H9 (cell line): ENCODE measurements around the gene ABCD1. TPM values are rescaled to one million over a fixed set of nuclear protein-coding genes. Genes with fewer than 3 reads are reported as not detected.

Source experiments
- DNase-seq: peaks from one replicate; pipeline ENCODE4 v3.0.0-alpha.2; 2017
- H2AFZ ChIP-seq: one replicate; pipeline ENCODE4 v1.6.1; 2013; ENCODE audit warnings: mild to moderate bottlenecking, low read length, control low read depth, moderate library complexity
- H2AK5ac ChIP-seq: 2 replicates; pipeline ENCODE4 v1.6.1; 2013; ENCODE audit warnings: low read length, control low read depth, mixed read lengths; ENCODE audit not compliant: insufficient read length
- H2BK120ac ChIP-seq: one replicate; pipeline ENCODE4 v1.6.1; 2013; ENCODE audit warnings: low read depth, mild to moderate bottlenecking, low read length, control low read depth, inconsistent platforms; ENCODE audit not compliant: poor library complexity, severe bottlenecking
- H2BK12ac ChIP-seq: 2 replicates; pipeline ENCODE4 v1.6.1; 2013; ENCODE audit warnings: low read length, control low read depth, mixed read lengths, low read depth; ENCODE audit not compliant: insufficient read length
- H2BK15ac ChIP-seq: 2 replicates; pipeline ENCODE4 v1.6.1; 2013; ENCODE audit warnings: low read depth, low read length, control low read depth
- H2BK20ac ChIP-seq: one replicate; pipeline ENCODE4 v1.6.1; 2013; ENCODE audit warnings: low read depth, mild to moderate bottlenecking, low read length, control low read depth, inconsistent platforms; ENCODE audit not compliant: poor library complexity, severe bottlenecking
- H2BK5ac ChIP-seq: 2 replicates; pipeline ENCODE4 v1.6.1; 2013; ENCODE audit warnings: low read length, control low read depth, mixed read lengths; ENCODE audit not compliant: insufficient read length
- H3K14ac ChIP-seq: 2 replicates; pipeline ENCODE4 v1.6.1; 2013; ENCODE audit warnings: low read length, control low read depth; ENCODE audit not compliant: insufficient read depth
- H3K18ac ChIP-seq: 2 replicates; pipeline ENCODE4 v1.6.1; 2013; ENCODE audit warnings: low read depth, mild to moderate bottlenecking, mixed read lengths, low read length, control low read depth; ENCODE audit not compliant: insufficient read length
- H3K23ac ChIP-seq: 2 replicates; pipeline ENCODE4 v1.6.1; 2013; ENCODE audit warnings: low read length, control low read depth, mixed read lengths, low read depth; ENCODE audit not compliant: insufficient read length
- H3K23me2 ChIP-seq: 2 replicates; pipeline ENCODE4 v1.6.1; 2013; ENCODE audit warnings: low read depth, mild to moderate bottlenecking, mixed read lengths, low read length, control low read depth; ENCODE audit not compliant: insufficient read length, poor library complexity, severe bottlenecking
- H3K27ac ChIP-seq: 2 replicates; pipeline ENCODE4 v1.5.1; 2013; ENCODE audit warnings: low read length, control low read depth, mixed read lengths, low read depth; ENCODE audit not compliant: insufficient read length
- H3K27me3 ChIP-seq: 2 replicates; pipeline ENCODE4 v1.6.1; 2013; ENCODE audit warnings: low read length, control low read depth, inconsistent platforms; ENCODE audit not compliant: insufficient read depth
- H3K4ac ChIP-seq: 2 replicates; pipeline ENCODE4 v1.6.1; 2013; ENCODE audit warnings: low read depth, mild to moderate bottlenecking, control low read depth, inconsistent platforms, low read length, moderate library complexity
- H3K4me1 ChIP-seq: 2 replicates; pipeline ENCODE4 v1.6.1; 2013; ENCODE audit warnings: low read length, control low read depth, inconsistent platforms; ENCODE audit not compliant: insufficient read depth
- H3K4me2 ChIP-seq: 2 replicates; pipeline ENCODE4 v1.6.1; 2013; ENCODE audit warnings: low read length, control low read depth, mixed read lengths; ENCODE audit not compliant: insufficient read length, insufficient read depth
- H3K56ac ChIP-seq: 2 replicates; pipeline ENCODE4 v1.6.1; 2013; ENCODE audit warnings: low read depth, mild to moderate bottlenecking, mixed read lengths, low read length, control low read depth; ENCODE audit not compliant: insufficient read length
- H3K79me1 ChIP-seq: 2 replicates; pipeline ENCODE4 v1.6.1; 2013; ENCODE audit warnings: low read depth, mild to moderate bottlenecking, moderate library complexity, low read length, control low read depth, inconsistent platforms; ENCODE audit not compliant: insufficient read depth, poor library complexity, severe bottlenecking
- H3K79me2 ChIP-seq: 2 replicates; pipeline ENCODE4 v1.6.1; 2013; ENCODE audit warnings: low read length, control low read depth, inconsistent platforms; ENCODE audit not compliant: insufficient read depth
- H3K9ac ChIP-seq: 2 replicates; pipeline ENCODE4 v1.6.1; 2013; ENCODE audit warnings: low read length, control low read depth, mixed read lengths; ENCODE audit not compliant: insufficient read length; ENCODE audit errors: extremely low read depth
- H3K9me3 ChIP-seq: one replicate; pipeline ENCODE4 v1.6.1; 2013; ENCODE audit warnings: low read depth, low read length, inconsistent platforms; ENCODE audit not compliant: control insufficient read depth
- H3T11ph ChIP-seq: one replicate; pipeline ENCODE4 v1.6.1; 2013; ENCODE audit warnings: mild to moderate bottlenecking, low read length, control low read depth, inconsistent platforms
- H4K20me1 ChIP-seq: one replicate; pipeline ENCODE4 v1.6.1; 2013; ENCODE audit not compliant: control insufficient read depth, insufficient read length, insufficient read depth
- H4K5ac ChIP-seq: 2 replicates; pipeline ENCODE4 v1.6.1; 2013; ENCODE audit warnings: low read depth, mild to moderate bottlenecking, mixed read lengths, low read length, control low read depth; ENCODE audit not compliant: insufficient read length
- H4K8ac ChIP-seq: replicated peaks from 2 replicates; pipeline ENCODE4 v1.6.1; 2013; ENCODE audit warnings: low read length, control low read depth, mixed read lengths, low read depth; ENCODE audit not compliant: insufficient read length
- H4K91ac ChIP-seq: 2 replicates; pipeline ENCODE4 v1.6.1; 2013; ENCODE audit warnings: low read depth, mild to moderate bottlenecking, moderate library complexity, mixed read lengths, low read length, control low read depth; ENCODE audit not compliant: insufficient read length
- H3K27ac Mint-ChIP-seq, 3 experiments: 2 replicates in 2 of 3; 3 replicates in 1 of 3; pipeline ENCODE4 v1.8.0; 2020 to 2021; ENCODE audit warnings: mixed read lengths in 3 of 3, mild to moderate bottlenecking in 1 of 3, moderate library complexity in 1 of 3
- H3K27me3 Mint-ChIP-seq: 2 replicates; pipeline ENCODE4 v1.8.0; 2021; ENCODE audit warnings: low read depth, mild to moderate bottlenecking, moderate library complexity, mixed read lengths
- H3K36me3 Mint-ChIP-seq, 3 experiments: 2 replicates in 2 of 3; 3 replicates in 1 of 3; pipeline ENCODE4 v1.8.0; 2020 to 2021; ENCODE audit warnings: low read depth in 3 of 3, mixed read lengths in 3 of 3; ENCODE audit not compliant: insufficient read depth in 1 of 3
- H3K4me1 Mint-ChIP-seq, 2 experiments: 2 replicates each; pipeline ENCODE4 v1.8.0; 2020; ENCODE audit warnings: mixed read lengths in 2 of 2
- H3K4me3 Mint-ChIP-seq, 2 experiments: 2 replicates in 1 of 2; 3 replicates in 1 of 2; pipeline ENCODE4 v1.8.0; 2020 to 2021; ENCODE audit warnings: mild to moderate bottlenecking in 2 of 2, mixed read lengths in 2 of 2, moderate library complexity in 1 of 2
- H3K9me3 Mint-ChIP-seq, 2 experiments: 2 replicates in 1 of 2; 3 replicates in 1 of 2; pipeline ENCODE4 v1.8.0; 2020; ENCODE audit warnings: mild to moderate bottlenecking in 2 of 2, mixed read lengths in 2 of 2, moderate library complexity in 1 of 2
- WGBS: extraction: QIAGEN DNeasy Blood & Tissue Kit; methylation state at CpG from one replicate; pipeline ENCODE4 v1.1.7; 2013; ENCODE audit warnings: missing lambda C conversion rate, low lambda C conversion rate, mixed read lengths; ENCODE audit not compliant: insufficient read length; ENCODE audit errors: extremely low coverage; 5-methylcytosine and 5-hydroxymethylcytosine counted together
- total RNA-seq: library from RNA; stranded (reverse); gene quantifications from 2 replicates; pipeline ENCODE4 v1.2.1, GENCODE V29; 2021
- TF ChIP-seq, protein P1 (sequence below): fragments of 200-600 bp; sonication (generic); conservative IDR thresholded peaks from 3 replicates; pipeline ENCODE4 v1.8.0; 2021; ENCODE audit warnings: antibody characterized with exemption, mild to moderate bottlenecking

The ABCD1 gene
- total RNA-seq, 1 experiment from 2014 or later: 11.1 TPM

DNA sequence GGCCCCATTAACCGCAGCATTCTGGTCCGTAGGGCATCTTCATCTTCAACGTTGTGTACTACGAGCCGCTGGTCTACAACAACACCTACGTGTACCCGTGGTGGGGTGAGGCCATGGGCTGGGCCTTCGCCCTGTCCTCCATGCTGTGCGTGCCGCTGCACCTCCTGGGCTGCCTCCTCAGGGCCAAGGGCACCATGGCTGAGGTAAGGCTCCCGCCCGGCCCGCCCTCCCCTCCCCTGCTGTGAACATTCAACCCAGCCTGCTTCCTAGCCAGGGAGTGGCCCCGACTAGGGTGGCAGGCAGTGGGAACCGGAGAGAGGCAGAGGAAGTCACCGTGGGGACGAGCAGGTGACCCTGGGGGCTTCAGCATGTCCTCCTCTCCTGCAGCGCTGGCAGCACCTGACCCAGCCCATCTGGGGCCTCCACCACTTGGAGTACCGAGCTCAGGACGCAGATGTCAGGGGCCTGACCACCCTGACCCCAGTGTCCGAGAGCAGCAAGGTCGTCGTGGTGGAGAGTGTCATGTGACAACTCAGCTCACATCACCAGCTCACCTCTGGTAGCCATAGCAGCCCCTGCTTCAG, 29.9 kb upstream of the ABCD1 start:
- no peak overlapping the region for H2AFZ ChIP-seq
- no peaks in the 10 kb centered on the region for H3K23me2 ChIP-seq
- Mint-ChIP-seq H3K27ac (no peak overlapping the region), H3K9me3 (peaks cover 46 to 77% of the 10 kb centered on the region in 2 experiments), H3K4me1 (peaks cover 0 to 8% of the 10 kb centered on the region in 2 experiments; a peak in 2 of 4 replicates), H3K27me3 (peaks cover 1% of the 10 kb centered on the region), H3K4me3 (no peak overlapping the region), H3K36me3 (peaks cover 24 to 64% (median 52%) of the 10 kb centered on the region in 3 experiments)
- H3K4ac ChIP-seq: no peak overlapping the region
- H3K79me1 ChIP-seq: no peaks in the 10 kb centered on the region
- no peaks in the 10 kb centered on the region for H3K79me2 ChIP-seq
- no peak overlapping the region for H2BK20ac ChIP-seq
- H3K9ac ChIP-seq: no peak overlapping the region
- H3K27me3 ChIP-seq: no peaks in the 10 kb centered on the region
- H2BK12ac ChIP-seq: no peak overlapping the region
- no peak overlapping the region for H3K56ac ChIP-seq
- H4K5ac ChIP-seq: no peak overlapping the region
- H3K4me1 ChIP-seq: no peaks in the 10 kb centered on the region; the same call in 1 of the 2 replicates
- H2BK15ac ChIP-seq: no peak overlapping the region
- no peak overlapping the region for H4K8ac ChIP-seq
- no peak overlapping the region for H4K91ac ChIP-seq
- no peak overlapping the region for H3K14ac ChIP-seq
- no peak overlapping the region for H2BK120ac ChIP-seq
- no peak overlapping the region for H3K23ac ChIP-seq
- TF ChIP-seq, protein P1, sequence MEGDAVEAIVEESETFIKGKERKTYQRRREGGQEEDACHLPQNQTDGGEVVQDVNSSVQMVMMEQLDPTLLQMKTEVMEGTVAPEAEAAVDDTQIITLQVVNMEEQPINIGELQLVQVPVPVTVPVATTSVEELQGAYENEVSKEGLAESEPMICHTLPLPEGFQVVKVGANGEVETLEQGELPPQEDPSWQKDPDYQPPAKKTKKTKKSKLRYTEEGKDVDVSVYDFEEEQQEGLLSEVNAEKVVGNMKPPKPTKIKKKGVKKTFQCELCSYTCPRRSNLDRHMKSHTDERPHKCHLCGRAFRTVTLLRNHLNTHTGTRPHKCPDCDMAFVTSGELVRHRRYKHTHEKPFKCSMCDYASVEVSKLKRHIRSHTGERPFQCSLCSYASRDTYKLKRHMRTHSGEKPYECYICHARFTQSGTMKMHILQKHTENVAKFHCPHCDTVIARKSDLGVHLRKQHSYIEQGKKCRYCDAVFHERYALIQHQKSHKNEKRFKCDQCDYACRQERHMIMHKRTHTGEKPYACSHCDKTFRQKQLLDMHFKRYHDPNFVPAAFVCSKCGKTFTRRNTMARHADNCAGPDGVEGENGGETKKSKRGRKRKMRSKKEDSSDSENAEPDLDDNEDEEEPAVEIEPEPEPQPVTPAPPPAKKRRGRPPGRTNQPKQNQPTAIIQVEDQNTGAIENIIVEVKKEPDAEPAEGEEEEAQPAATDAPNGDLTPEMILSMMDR: no peak
- H3K9me3 ChIP-seq: no peaks in the 10 kb centered on the region
- no CpG with 5 or more reads among the region's 23 CpGs for WGBS
- no peak overlapping the region for H3T11ph ChIP-seq
- H3K4me2 ChIP-seq: no peak overlapping the region
- H4K20me1 ChIP-seq: peaks cover 2% of the 10 kb centered on the region
- DNase-seq: no peak
- H2BK5ac ChIP-seq: no peak overlapping the region
- no peak overlapping the region for H2AK5ac ChIP-seq
- no peak overlapping the region for H3K27ac ChIP-seq
- H3K18ac ChIP-seq: no peak overlapping the region
